Activated CD4-positive, alpha-beta T cell treated with anti-CD3 and anti-CD28 coated beads, Interleukin-2, amount 10 ng/mL, durations not matched to agents 7 days and 5 days (primary cell): ENCODE measurements around the gene PPP6R3. TPM values are rescaled to one million over a fixed set of nuclear protein-coding genes. Genes with fewer than 3 reads are reported as not detected.

Source experiments
- CTCF ChIA-PET: fragments of 350-600 bp; sonication (Branson Sonifier 250); formaldehyde crosslinking; loops from one replicate; lab custom pipeline; 2021; ENCODE audit warnings: antibody characterized with exemption; lab: Charles Lee
- POLR2A ChIA-PET: fragments of 350-600 bp; sonication (Branson Sonifier 250); formaldehyde crosslinking; loops from one replicate; lab custom pipeline; 2021; ENCODE audit warnings: antibody characterized with exemption; lab: Charles Lee
- DNase-seq: peaks from one replicate; pipeline ENCODE4 v3.0.0-alpha.2; 2020
- H3K27ac Mint-ChIP-seq: one replicate; pipeline ENCODE4 v1.8.0; 2021; ENCODE audit warnings: mild to moderate bottlenecking, moderate library complexity, mixed read lengths
- H3K27me3 Mint-ChIP-seq: one replicate; pipeline ENCODE4 v1.8.0; 2021; ENCODE audit warnings: mixed read lengths
- H3K36me3 Mint-ChIP-seq: one replicate; pipeline ENCODE4 v1.8.0; 2021; ENCODE audit warnings: low read depth, mixed read lengths
- H3K4me1 Mint-ChIP-seq: one replicate; pipeline ENCODE4 v1.8.0; 2021; ENCODE audit warnings: mixed read lengths
- H3K4me3 Mint-ChIP-seq: one replicate; pipeline ENCODE4 v1.8.0; 2021; ENCODE audit warnings: mild to moderate bottlenecking, moderate library complexity, mixed read lengths
- H3K9me3 Mint-ChIP-seq: one replicate; pipeline ENCODE4 v1.8.0; 2021; ENCODE audit warnings: mixed read lengths
- total RNA-seq, 2 experiments: library from RNA; stranded (reverse); gene quantifications; one replicate each; pipeline ENCODE4 v1.2.3, GENCODE V29; 2021

The PPP6R3 gene
- total RNA-seq, 2 experiments from 2014 or later, result 114 to 124 TPM

DNA sequence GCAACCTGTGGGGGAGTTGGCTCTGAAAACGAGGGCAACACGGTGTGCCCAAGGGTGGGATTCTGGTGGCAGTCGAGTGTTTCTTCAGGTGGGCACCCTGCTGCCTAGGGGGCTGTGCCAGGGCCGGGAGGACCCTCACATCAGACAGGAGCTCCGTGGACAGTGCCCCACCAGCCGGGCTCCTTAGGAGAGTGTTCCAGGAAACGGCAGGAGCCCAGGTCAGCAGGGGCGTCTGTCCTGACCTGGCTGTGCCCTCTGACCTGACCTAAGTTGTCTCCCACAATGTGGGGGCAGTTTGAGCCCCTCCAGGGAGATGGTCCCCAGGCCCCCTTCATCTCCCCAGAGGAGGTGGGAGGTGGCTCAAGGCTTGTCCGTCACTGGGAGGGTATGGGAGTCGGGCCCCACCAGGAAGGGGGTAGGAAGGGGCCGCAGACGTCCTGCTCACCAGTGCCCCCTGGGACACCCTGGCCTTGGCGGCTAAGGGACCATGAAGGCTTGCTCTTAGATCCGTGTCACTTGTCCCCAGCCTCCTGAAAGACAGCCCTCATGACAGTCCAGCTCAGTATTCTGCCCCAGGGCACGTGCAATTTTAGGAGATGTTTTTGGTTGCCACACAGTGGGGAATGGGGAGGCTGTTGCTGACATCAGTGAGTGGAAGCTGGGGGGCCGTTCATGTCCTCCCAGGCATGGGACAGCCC lies 191.6 kb downstream of the PPP6R3 start:
- CTCF ChIA-PET, result no interaction called here
- Mint-ChIP-seq H3K27me3 (peaks cover 5% of the 10 kb centered on the region), H3K4me3 (no peak overlapping the region), H3K36me3 (no peaks in the 10 kb centered on the region), H3K4me1 (no peaks in the 10 kb centered on the region), H3K27ac (no peak overlapping the region), H3K9me3 (peaks cover 6% of the 10 kb centered on the region)
- no peak for DNase-seq
- POLR2A ChIA-PET, result no interaction called here

DNA sequence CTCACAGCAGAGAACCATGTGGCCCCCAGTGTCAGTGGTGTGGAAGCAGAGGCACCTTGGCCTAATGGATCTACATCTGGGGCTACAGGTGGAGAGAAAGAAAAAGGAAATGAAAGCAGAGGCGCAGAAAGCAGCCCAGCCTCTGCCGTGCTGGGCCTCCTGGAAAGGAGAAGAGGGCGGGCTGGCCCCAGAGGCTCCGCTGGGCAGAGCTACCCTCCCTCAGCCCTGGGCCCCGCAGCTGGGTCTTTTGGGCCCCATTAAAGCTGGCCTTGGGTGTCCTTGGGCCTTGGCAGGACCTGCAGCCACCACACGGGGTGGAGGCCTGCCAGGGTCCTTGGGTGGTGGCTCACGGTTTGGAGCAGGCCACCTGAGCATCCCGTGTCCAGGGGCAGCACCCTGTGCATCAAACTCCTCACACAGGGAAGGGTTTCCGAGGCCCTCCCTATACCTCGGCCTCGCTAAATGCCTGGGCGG lies 192.2 kb downstream of the PPP6R3 start:
- POLR2A ChIA-PET, result no interaction called here
- Mint-ChIP-seq H3K9me3 (peaks cover 3% of the 10 kb centered on the region), H3K27ac (no peak overlapping the region)

DNA sequence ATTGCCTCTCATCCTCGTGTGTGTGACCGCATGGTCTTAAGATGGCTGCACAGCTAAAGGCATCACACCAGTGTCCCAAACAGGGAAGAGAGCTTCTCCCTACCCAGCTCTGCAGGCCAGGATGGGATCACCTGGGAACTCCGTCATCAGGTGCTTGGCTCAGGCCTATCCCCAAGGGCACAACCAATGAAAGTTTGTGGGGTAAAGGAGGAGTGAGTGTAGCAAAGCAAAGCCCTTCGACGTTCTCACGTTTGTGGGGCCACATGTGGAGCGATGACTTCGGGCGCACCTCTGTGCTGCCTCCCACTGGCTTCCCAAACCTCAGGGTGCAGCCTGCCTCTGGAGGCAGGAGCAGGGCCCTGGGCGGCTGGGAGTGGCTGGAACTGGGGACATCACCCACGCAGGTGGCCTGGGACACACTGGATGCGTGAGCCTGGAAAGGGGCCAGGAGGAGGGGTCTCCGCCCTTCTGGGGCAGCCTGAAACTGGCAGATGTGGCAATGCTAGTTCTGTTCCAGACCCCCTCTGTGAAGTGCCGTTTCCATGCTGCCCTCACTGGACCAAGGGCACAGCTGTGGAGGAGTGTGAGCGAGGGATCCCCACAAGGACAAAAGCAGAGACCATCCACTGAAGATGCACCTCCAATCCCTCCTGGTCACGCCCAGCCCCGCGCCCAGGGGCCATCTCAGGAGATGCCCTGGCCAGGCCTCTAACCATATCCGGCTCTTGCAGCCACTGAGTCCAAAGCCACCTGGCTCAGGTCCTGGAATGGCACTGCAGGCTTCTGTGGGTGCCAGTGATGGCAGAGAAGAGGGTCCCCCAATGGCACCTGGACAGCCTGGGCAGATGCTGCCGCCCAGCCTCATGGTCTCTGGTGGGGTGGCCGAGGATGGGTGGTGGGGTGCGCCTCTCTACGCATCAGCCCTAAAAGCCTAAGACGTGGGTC lies 193.2 kb downstream of the PPP6R3 start:
- Mint-ChIP-seq H3K27me3 (no peaks in the 10 kb centered on the region), H3K36me3 (no peaks in the 10 kb centered on the region), H3K4me3 (no peak overlapping the region), H3K4me1 (no peaks in the 10 kb centered on the region), H3K9me3 (peaks cover 3% of the 10 kb centered on the region), H3K27ac (no peak overlapping the region)
- DNase-seq, result no peak
- POLR2A ChIA-PET, result no interaction called here
- CTCF ChIA-PET, result no interaction called here

More for the DNA sequence above, 192.2 kb downstream of the PPP6R3 start:
- no peaks in the 10 kb centered on the region for H3K36me3 Mint-ChIP-seq
- H3K4me3 Mint-ChIP-seq, result no peak overlapping the region
- CTCF ChIA-PET, result no interaction called here
- no peak for DNase-seq
- H3K27me3 Mint-ChIP-seq, result no peaks in the 10 kb centered on the region
- no peaks in the 10 kb centered on the region for H3K4me1 Mint-ChIP-seq

DNA sequence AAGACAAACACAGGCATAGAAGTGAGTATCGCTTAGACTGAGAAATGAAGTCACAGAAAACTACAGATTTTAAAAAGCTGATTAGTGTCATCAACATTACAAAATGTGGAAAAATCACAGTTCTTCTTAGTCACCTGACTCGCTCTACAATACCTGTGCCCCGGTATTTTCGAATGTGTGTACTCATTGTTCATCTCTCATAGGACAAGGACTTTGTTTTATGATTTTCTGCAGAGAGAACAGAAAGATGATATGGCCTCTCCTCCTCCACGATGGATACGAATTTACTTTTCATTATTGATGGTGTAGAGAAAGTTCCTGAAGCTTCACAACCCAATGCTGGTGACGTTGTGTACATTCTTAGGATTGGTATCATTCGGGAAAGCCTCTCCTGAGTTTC lies 194.4 kb downstream of the PPP6R3 start:
- Mint-ChIP-seq H3K4me1 (no peaks in the 10 kb centered on the region), H3K36me3 (no peaks in the 10 kb centered on the region), H3K27me3 (no peaks in the 10 kb centered on the region), H3K4me3 (no peak overlapping the region), H3K27ac (no peak overlapping the region), H3K9me3 (peaks cover 3% of the 10 kb centered on the region)
- ChIA-PET POLR2A (no interaction called here), CTCF (interaction anchor here (0.6 kb wide), 1 partner anchor 1014 kb away, joined by 3 read pairs; no protein-coding TSS in a partner anchor)
- DNase-seq, result no peak

DNA sequence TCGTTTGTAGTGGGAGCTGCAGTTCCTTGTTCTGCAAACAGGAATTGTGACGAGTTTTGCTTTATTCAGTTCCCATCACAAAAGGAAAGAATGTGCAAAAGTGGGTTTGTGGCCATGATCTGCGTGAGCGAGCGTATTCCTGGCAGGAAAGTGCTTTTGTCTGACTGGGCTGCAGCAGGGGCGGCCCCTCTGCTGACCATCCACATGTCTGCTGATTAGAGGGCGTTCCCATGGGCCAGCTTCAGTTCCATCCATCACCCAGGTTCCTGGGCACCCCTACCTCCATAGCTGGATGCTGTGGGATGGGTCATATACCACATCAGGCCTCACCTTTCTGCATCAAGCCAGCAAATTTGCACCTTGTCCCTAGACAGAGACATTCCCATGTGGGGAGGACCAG lies 194.9 kb downstream of the PPP6R3 start:
- Mint-ChIP-seq H3K4me3 (no peak overlapping the region), H3K27ac (no peak overlapping the region), H3K36me3 (no peaks in the 10 kb centered on the region), H3K27me3 (no peaks in the 10 kb centered on the region), H3K4me1 (no peaks in the 10 kb centered on the region), H3K9me3 (peaks cover 3% of the 10 kb centered on the region)
- ChIA-PET CTCF (interaction anchor here (0.6 kb wide), 1 partner anchor 1014 kb away, joined by 3 read pairs; no protein-coding TSS in a partner anchor), POLR2A (no interaction called here)
- DNase-seq, result no peak

DNA sequence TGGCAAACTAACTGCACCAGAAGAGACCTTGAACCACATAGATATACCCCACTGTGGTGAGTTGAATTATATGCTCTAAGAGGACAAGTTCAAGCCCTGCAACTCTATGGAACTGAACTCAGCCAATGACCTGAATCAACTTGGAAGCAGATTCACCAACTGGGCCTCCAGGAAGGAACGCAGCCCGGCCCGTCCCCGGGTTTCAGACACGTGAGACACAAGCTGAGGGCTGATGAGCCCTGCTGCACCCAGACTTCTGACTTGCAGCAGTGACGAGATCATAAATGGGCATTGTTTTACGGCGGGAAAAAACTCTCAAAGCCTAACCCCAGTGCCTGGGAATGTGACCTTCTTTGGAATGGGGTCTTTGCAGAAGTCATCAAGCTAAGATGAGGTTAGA lies 195.3 kb downstream of the PPP6R3 start:
- Mint-ChIP-seq H3K4me3 (no peak overlapping the region), H3K4me1 (no peaks in the 10 kb centered on the region), H3K27ac (no peak overlapping the region), H3K9me3 (peaks cover 3% of the 10 kb centered on the region), H3K36me3 (no peaks in the 10 kb centered on the region), H3K27me3 (no peaks in the 10 kb centered on the region)
- no peak for DNase-seq
- ChIA-PET POLR2A (no interaction called here), CTCF (no interaction called here)

DNA sequence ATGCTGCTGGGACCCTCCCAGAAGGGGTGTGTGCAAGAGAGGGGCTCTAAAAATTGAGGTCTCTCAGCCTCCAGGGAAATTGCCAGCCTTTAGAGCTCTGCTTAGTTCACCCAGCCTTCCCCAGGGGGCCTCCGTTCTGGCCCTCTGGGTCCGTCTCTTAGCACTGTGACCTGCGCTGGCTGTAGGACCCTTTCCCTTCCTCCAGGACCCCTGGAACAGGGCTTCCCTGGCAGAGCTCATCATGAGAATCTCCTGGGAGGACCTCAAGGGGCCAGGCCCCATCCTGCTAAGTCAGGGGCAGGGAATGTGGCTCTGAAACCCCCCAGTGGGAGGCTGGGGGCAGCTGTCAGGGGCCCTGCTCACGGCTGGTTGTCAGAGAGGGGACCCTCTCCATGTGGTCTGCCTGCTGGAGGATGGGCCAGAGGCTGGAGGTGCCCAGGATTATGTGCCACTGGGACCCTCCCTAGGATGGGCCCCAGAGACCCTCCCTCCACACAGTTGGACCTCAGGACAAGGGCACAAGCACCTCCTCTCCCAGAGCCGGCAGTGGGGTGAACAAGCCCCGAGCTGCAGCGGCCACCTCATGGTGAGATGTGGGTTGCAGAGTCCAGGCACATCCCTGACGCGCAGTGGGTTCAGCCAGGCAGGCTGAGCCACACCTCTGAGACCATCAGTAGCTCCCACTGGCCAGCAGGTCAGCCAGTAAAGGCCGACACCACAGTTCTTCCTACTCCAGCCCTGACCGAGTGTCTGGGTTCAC lies 196.6 kb downstream of the PPP6R3 start:
- Mint-ChIP-seq H3K4me1 (no peaks in the 10 kb centered on the region), H3K36me3 (no peaks in the 10 kb centered on the region), H3K9me3 (peaks cover 3% of the 10 kb centered on the region), H3K4me3 (no peak overlapping the region), H3K27me3 (no peaks in the 10 kb centered on the region), H3K27ac (no peak overlapping the region)
- CTCF ChIA-PET, result no interaction called here
- POLR2A ChIA-PET, result no interaction called here
- no peak for DNase-seq

DNA sequence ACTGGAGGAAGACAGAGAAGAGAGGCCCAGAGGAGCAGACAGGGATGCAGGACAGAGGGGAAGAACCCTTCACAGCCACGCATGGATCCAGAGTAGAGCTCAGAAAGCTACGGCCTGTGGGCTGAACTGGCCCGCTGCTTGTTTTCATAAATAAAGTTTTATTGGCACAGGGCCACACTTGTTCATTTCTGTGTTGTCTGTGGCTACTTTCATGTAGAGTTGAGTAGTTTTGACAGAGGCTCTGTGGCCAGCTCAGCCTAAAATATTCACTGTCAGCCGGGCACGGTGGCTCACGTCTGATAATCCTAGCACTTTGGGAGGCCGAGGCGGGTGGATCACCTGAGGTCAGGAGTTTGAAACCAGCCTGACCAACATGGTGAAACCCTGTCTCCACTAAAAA lies 197.5 kb downstream of the PPP6R3 start:
- Mint-ChIP-seq H3K36me3 (no peaks in the 10 kb centered on the region), H3K27ac (no peak overlapping the region), H3K4me3 (no peak overlapping the region), H3K27me3 (no peaks in the 10 kb centered on the region), H3K9me3 (peaks cover 3% of the 10 kb centered on the region), H3K4me1 (no peaks in the 10 kb centered on the region)
- CTCF ChIA-PET, result no interaction called here
- DNase-seq, result no peak
- POLR2A ChIA-PET, result no interaction called here

DNA sequence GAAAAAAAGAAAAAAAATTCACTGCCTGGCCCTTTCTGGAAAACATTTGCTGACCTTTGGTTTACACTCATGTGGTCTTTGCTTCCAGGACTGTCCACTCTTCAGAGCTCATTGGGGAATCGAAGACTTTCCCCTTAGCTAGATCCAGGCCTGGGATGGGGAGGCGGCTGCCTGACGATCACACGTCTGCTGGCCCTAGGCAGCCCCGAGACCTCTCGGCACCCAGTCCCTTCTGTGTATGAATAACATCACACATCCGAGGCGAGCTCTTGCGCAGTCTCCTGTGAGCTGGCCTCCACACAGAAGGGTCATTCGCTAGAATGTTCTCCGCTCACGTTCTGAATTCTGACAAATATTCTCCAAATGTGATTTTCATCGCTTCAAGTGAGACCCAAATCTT lies 198.1 kb downstream of the PPP6R3 start:
- H3K27me3 Mint-ChIP-seq, result no peaks in the 10 kb centered on the region
- H3K4me3 Mint-ChIP-seq, result no peak overlapping the region
- no peaks in the 10 kb centered on the region for H3K36me3 Mint-ChIP-seq
- H3K4me1 Mint-ChIP-seq, result no peaks in the 10 kb centered on the region
- ChIA-PET POLR2A (no interaction called here), CTCF (no interaction called here)
- H3K27ac Mint-ChIP-seq, result no peak overlapping the region
- peaks cover 3% of the 10 kb centered on the region for H3K9me3 Mint-ChIP-seq
- no peak for DNase-seq

DNA sequence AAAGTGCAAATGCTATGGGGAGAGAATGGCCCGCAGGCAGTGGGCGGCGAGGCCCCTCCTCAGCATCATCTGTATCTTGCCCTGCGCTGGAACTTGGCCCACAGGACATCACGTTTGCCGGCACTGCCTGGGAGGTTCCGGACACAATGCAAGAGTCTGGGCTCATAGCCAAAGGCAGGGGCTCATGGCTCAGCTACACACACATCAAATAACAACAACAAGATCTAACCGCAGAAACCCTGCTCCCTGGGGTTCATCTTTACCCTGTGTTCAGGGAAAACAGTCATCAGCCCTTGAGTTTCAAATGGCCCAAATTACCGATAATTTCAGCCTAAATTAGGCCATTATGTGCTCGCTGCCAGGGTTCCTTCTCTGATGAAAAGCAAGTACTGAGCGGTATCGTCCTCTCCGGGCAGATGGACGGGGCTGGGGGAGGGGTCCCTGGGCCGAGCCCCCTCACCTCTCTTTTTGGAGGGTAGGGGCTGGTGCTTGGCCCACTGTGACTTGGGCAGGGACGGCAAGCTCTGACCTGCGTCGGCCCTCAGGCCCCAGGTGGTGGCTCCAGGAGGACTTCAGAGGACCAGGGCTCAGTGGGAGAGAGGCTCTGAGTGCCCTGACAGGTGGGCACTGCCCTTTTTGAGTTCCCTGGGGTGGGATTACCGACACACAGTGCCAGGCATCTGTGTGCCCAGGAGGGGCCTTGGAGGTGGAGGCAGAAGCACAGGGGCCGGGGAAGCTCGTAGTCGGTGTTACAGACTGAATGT lies 198.8 kb downstream of the PPP6R3 start:
- no peak overlapping the region for H3K27ac Mint-ChIP-seq
- no peaks in the 10 kb centered on the region for H3K27me3 Mint-ChIP-seq
- DNase-seq, result no peak
- no peak overlapping the region for H3K4me3 Mint-ChIP-seq
- H3K9me3 Mint-ChIP-seq, result peaks cover 3% of the 10 kb centered on the region
- no peaks in the 10 kb centered on the region for H3K4me1 Mint-ChIP-seq
- ChIA-PET CTCF (no interaction called here), POLR2A (no interaction called here)
- H3K36me3 Mint-ChIP-seq, result no peaks in the 10 kb centered on the region

DNA sequence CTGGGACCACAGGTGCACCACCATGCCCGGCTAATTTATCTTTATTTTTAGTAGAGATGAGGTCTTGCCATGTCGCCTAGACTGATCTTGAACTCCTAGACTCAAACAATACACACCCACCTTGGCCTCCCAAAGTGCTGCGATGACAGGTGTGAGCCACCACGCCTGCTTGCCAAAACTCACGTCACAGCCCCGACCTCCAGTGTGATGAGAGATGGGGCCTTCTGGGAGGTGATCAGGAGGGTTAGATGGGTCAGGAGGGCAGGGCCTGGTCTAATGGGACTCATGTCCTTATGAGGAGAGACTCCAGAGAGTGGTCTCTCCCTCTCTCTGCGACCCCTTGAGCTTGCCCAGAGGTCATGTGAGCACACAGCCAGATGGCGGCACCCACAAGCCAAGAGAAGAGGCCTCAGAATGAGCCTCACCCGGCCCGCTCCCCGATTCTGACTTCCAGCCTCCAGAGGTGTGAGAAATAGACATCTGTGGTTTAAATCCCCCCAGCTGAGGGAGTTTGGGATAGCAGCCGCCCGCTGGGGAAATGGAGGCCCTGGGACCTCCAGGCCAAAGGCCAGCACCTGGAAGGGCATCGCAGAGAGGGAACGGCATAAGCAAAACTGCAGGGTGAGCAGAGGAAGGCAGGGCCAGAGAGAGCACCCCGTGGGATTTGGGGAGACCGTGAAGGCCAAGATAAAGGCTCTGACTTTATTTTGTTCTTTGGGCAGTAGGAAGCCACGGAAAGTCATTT lies 199.7 kb downstream of the PPP6R3 start:
- ChIA-PET POLR2A (no interaction called here), CTCF (no interaction called here)
- Mint-ChIP-seq H3K9me3 (no peaks in the 10 kb centered on the region), H3K36me3 (no peaks in the 10 kb centered on the region), H3K4me3 (no peak overlapping the region), H3K27ac (no peak overlapping the region), H3K27me3 (no peaks in the 10 kb centered on the region), H3K4me1 (no peaks in the 10 kb centered on the region)
- DNase-seq, result no peak

DNA sequence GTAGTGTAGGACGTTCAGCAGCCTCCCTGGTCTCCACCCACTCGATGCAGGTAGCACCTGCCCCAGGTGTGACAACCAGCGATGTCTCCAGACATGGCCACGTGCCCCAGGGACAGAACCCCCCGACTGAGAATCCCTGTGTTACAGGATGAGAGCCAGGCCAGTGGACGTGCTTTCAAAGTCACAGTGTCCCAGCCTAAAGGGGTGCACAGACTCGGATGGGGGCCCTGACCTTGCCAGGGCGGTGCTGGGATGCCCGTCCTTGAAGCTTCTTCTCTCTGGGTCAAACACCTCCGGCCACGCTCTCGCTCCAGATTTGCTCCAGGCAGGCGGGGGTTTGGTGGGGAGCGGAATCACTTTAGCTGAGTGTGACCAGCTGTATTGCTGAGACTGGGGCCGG lies 200.5 kb downstream of the PPP6R3 start:
- H3K36me3 Mint-ChIP-seq, result no peaks in the 10 kb centered on the region
- ChIA-PET POLR2A (no interaction called here), CTCF (interaction anchor here (0.5 kb wide), 1 partner anchor 1788 kb away, joined by 4 read pairs; no protein-coding TSS in a partner anchor)
- H3K4me3 Mint-ChIP-seq, result no peak overlapping the region
- no peaks in the 10 kb centered on the region for H3K4me1 Mint-ChIP-seq
- no peaks in the 10 kb centered on the region for H3K27me3 Mint-ChIP-seq
- no peak for DNase-seq
- no peak overlapping the region for H3K27ac Mint-ChIP-seq
- no peaks in the 10 kb centered on the region for H3K9me3 Mint-ChIP-seq
